LNCaP clone FGC (cell line): Measurements from ENCODE around the gene PRAMEF1.
A peak's percentile ranks its signal among the peaks of the same experiment; 100 is the strongest.

ENCODE experiments used
- DNase-seq: peaks from one replicate; pipeline ENCODE4 v3.0.0-alpha.2; 2011; ENCODE audit warnings: low read depth
- H3K4me3 ChIP-seq: 2 replicates; pipeline ENCODE4 v1.5.1; 2011; ENCODE audit warnings: mild to moderate bottlenecking, low read depth, low read length, control low read depth
- TF ChIP-seq, protein P1 (sequence below): IDR thresholded peaks from 2 replicates; pipeline ENCODE4 v1.5.1; 2012; ENCODE audit warnings: mild to moderate bottlenecking; ENCODE audit not compliant: control insufficient read depth, insufficient read depth; ENCODE audit errors: extremely low read depth

The PRAMEF1 gene

DNA sequence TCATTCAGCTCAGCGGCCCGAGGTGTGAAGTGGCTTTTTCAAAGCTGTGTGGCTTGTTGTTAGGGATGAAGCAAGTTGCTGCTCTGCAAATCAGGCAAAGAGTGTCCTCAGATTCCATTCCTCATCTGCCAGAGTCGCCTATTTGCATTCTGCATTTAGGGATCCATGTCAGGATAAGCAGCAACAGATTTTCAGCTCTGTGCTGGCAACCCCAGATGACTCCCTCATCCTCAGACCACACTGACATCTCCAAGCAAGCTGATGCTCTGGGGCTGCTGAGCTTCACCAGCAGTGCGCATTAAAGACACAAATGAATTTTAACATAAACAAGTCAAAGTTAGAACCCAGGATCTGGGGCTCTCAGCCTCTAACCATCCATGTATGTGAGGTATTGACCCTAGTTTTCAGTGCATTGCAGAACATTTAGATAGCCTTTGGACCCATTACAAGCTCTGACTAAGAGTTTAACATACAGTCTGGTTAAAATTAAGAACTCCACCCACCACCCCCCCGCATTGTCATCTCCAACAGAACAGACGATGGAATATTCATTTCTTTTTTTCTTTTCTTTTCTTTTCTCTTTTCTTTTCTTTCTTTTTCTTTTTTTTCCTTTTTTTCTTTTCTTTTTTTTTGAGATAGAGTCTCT lies 34.3 kb upstream of the PRAMEF1 start:
- TF ChIP-seq, protein P1, sequence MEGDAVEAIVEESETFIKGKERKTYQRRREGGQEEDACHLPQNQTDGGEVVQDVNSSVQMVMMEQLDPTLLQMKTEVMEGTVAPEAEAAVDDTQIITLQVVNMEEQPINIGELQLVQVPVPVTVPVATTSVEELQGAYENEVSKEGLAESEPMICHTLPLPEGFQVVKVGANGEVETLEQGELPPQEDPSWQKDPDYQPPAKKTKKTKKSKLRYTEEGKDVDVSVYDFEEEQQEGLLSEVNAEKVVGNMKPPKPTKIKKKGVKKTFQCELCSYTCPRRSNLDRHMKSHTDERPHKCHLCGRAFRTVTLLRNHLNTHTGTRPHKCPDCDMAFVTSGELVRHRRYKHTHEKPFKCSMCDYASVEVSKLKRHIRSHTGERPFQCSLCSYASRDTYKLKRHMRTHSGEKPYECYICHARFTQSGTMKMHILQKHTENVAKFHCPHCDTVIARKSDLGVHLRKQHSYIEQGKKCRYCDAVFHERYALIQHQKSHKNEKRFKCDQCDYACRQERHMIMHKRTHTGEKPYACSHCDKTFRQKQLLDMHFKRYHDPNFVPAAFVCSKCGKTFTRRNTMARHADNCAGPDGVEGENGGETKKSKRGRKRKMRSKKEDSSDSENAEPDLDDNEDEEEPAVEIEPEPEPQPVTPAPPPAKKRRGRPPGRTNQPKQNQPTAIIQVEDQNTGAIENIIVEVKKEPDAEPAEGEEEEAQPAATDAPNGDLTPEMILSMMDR: no peak
- no peak overlapping the region for H3K4me3 ChIP-seq
- no peak for DNase-seq

DNA sequence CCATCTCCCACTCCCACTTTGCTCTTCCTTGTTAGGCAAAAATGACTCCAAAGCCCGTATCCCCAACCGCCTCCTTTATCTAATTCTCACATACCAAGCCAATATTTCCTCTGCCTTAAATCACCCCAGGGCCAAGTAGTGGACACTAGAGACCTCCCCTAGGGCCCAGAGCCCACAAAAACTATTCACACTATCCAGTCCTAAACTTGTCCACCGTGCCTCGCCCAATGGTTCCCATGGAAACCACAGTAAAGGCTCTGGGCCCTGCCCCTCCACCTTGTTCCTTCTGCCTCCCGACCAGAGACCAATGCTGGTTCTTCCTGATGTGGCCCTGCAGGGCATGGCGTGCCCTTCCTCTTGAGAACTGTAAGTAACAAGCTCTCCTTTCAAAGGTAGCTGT lies 33.4 kb upstream of the PRAMEF1 start:
- TF ChIP-seq, protein P1: no peak
- no peak for DNase-seq
- no peak overlapping the region for H3K4me3 ChIP-seq

DNA sequence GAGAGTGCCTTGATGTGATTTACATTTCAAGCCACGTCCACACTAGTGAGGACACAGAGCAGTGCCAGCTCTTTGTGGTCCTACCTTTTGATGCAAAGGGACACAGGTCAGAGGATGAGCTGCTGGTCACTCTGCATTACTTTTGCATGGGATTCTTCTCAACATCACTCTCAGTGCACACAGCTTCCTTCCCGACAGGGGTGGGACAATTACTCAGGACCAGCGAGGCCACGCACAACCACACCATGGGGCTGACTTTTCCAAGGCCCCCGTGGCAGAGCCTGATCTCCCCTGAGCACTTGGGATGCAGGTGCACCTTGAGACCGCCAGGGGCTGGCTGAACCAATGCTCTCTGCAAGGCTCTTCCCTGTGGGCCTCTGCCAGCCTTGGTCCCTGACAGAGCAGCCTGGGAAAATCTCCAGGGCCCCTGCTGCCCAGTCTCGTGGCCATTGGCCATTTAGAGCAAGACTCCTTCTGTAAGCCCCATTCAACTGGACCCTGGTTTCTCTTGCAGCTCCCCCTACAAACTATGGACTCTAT lies 30.9 kb upstream of the PRAMEF1 start:
- H3K4me3 ChIP-seq: no peak overlapping the region
- TF ChIP-seq, protein P1: 0 out of 2 replicates have a peak, but pooled peaks have one; percentile 10
- no peak for DNase-seq

DNA sequence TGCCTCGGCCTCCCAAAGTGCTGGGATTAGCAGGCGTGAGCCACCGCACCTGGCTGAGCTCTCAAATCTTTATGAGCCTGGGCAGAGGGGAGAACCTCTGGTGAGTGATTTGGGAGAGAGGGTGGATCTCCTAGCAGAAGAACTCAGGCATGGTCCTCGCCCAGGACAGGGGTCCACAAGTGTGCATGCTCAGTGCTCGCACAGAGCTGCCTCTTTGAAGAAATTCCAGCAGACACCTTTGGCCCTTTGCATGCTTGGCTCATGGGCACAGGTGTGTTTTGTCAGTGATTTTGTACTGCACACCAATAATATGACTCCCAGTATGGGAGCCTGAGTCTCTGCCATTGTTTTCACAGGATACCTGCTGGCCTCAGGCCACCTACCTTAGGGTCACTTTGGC lies 29.4 kb upstream of the PRAMEF1 start:
- TF ChIP-seq, protein P1: no peak
- no peak for DNase-seq

DNA sequence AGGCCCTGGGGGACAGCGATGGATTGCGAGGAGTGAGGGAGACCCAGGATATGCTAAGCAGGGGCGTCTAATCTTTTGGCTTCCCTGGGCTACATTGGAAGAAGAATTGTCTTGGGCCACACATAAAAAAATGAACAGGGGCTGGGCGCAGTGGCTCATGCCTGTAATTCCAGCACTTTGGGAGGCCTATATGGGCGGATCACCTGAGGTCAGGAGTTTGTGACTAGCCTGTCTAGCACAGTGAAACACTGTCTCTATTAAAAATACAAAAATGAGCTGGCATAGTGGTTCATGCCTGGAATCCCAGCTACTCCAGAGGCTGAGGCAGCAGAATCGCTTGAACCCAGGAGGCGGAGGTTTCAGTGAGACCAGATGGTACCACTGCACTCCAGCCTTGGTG lies 28.4 kb upstream of the PRAMEF1 start:
- DNase-seq: no peak
- TF ChIP-seq, protein P1: no peak

More for the DNA sequence above, 29.4 kb upstream of the PRAMEF1 start:
- no peak overlapping the region for H3K4me3 ChIP-seq

DNA sequence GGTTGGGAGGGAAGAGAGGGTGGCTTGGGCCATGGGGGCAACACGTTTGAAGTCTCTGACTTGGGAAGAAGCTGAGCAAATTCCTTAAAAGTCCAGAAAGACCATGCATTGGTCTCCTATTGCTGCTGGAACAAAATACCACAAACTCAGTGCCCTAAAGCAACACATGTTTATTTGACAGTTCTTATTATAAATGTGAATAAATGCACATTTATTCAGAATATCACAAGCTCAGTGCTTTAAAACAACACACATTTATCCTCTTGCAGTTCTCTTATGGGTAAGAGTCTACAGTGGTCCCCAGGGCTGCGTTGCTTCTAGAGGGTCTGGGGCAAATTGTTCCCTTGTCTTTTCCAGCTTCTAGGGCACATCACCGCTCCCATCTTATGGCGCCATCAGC lies 27.7 kb upstream of the PRAMEF1 start:
- no peak overlapping the region for H3K4me3 ChIP-seq
- TF ChIP-seq, protein P1: no peak
- DNase-seq: no peak

More for the DNA sequence above, 28.4 kb upstream of the PRAMEF1 start:
- H3K4me3 ChIP-seq: no peak overlapping the region

DNA sequence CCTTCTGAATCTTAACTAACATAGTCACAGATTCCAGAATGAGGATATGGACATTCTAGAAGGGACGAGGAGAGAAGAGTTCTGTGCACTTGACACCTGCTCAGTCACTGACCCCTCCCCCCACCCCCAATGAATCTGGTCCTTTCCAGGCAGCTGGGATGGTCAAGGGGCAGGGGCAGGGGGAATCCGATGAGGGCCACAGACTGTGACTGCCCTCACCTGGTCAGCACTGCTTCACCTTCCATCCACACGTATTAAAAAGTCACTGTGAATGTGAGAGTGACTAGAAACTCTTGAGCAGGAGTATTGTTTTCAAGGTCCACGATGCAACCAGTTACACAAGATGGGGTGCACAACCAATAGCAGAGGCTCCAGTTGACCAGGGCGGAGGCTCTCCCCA lies 27.2 kb upstream of the PRAMEF1 start:
- TF ChIP-seq, protein P1: no peak
- no peak for DNase-seq
- H3K4me3 ChIP-seq: no peak overlapping the region
